Right lobe of liver (tissue), 4 donors: Measurements from ENCODE around the gene LAMC1.

Experiments used
- CTCF ChIP-seq, 4 donors: fragments of 200-600 bp in 3 of 4; fragments of 450-650 bp in 1 of 4; IDR thresholded peaks; one replicate each; pipeline versions ENCODE4 v1.5.1 to v1.8.0; 2016 to 2022; ENCODE audit warnings: antibody characterized with exemption in 4 of 4, mild to moderate bottlenecking in 2 of 4
- POLR2A ChIP-seq: fragments of 450-650 bp; IDR thresholded peaks from one replicate; pipeline ENCODE4 v1.6.1; 2017; ENCODE audit warnings: antibody characterized with exemption, mild to moderate bottlenecking
- donor health status: DM: no; HTN: no; CAD: no.
- donor health status: DM: no; HTN: no; CAD: no.
- donor health status: DM: no; HTN: yes; CAD: no.

GRCh38 chr1:183126000-183126366 lies 102.8 kb downstream of the LAMC1 start:
- TF ChIP-seq CTCF (IDR thresholded peaks at IDR 0.05) (no peak), POLR2A (no peak)
